CD14-positive monocyte (primary cell): ENCODE data around the gene ADGRE3. TPM values are rescaled to one million over a fixed set of nuclear protein-coding genes. Genes with fewer than 3 reads are reported as not detected.

Experiments
- DNase-seq, 3 donors: peaks; one replicate each; pipeline ENCODE4 v3.0.0-alpha.2; 2011 to 2022
- H2AFZ ChIP-seq: 2 replicates; pipeline ENCODE4 v1.6.0; 2012; ENCODE audit warnings: mild to moderate bottlenecking, low read depth, low read length, inconsistent platforms; ENCODE audit not compliant: insufficient read depth, poor library complexity, severe bottlenecking
- H3K27ac ChIP-seq, 2 donors: 1 replicate in 1 of 2; 2 replicates in 1 of 2; pipeline ENCODE4 v1.5.1; 2012 to 2013; ENCODE audit warnings: low read length in 2 of 2, control low read depth in 1 of 2, inconsistent platforms in 1 of 2, low read depth in 1 of 2, mild to moderate bottlenecking in 1 of 2
- H3K27me3 ChIP-seq, 2 donors: one replicate each; pipeline versions ENCODE4 v1.6.0 to v1.6.1; 2011 to 2013; ENCODE audit warnings: low read length in 2 of 2; ENCODE audit not compliant: control insufficient read depth in 2 of 2, insufficient read depth in 2 of 2
- H3K36me3 ChIP-seq, 2 donors: replicated peaks in 1 of 2; 1 replicate in 1 of 2; 2 replicates in 1 of 2; pipeline versions ENCODE4 v1.5.1 to v1.6.1; 2012 to 2013; ENCODE audit warnings: low read length in 2 of 2, control low read depth in 1 of 2, inconsistent platforms in 1 of 2, mild to moderate bottlenecking in 1 of 2; ENCODE audit not compliant: insufficient read depth in 2 of 2, control insufficient read depth in 1 of 2
- H3K4me1 ChIP-seq, 2 donors: 1 replicate in 1 of 2; 2 replicates in 1 of 2; pipeline versions ENCODE4 v1.5.1 to v1.6.1; 2012 to 2013; ENCODE audit warnings: low read length in 2 of 2, control low read depth in 1 of 2, inconsistent platforms in 1 of 2, mild to moderate bottlenecking in 1 of 2, moderate library complexity in 1 of 2; ENCODE audit not compliant: insufficient read depth in 2 of 2, control insufficient read depth in 1 of 2
- H3K4me2 ChIP-seq: replicated peaks from 2 replicates; pipeline ENCODE3; 2012; ENCODE audit warnings: low read length, moderate library complexity, mild to moderate bottlenecking; ENCODE audit not compliant: poor library complexity, severe bottlenecking; ENCODE audit errors: extremely low read depth
- H3K4me3 ChIP-seq, 3 experiments: fragments of 200-600 bp in 1 of 3; sonication (generic) in 1 of 3; replicated peaks in 1 of 3; 1 replicate in 2 of 3; 2 replicates in 1 of 3; pipeline ENCODE4 v1.5.1; 2011 to 2013; ENCODE audit warnings: low read length in 3 of 3, mild to moderate bottlenecking in 3 of 3, control low read depth in 2 of 3, low read depth in 2 of 3, inconsistent platforms in 1 of 3, moderate library complexity in 1 of 3
- H3K79me2 ChIP-seq: 2 replicates; pipeline ENCODE4 v1.6.0; 2012; ENCODE audit warnings: mild to moderate bottlenecking, control low read depth, inconsistent platforms, low read length, moderate library complexity; ENCODE audit not compliant: insufficient read depth
- H3K9ac ChIP-seq: 2 replicates; pipeline ENCODE4 v1.6.0; 2017; ENCODE audit warnings: low read length, mild to moderate bottlenecking; ENCODE audit not compliant: insufficient read depth, poor library complexity, severe bottlenecking
- H3K9me3 ChIP-seq, 2 donors: replicated peaks in 1 of 2; 1 replicate in 1 of 2; 2 replicates in 1 of 2; pipeline versions ENCODE4 v1.5.1 to v1.6.1; 2012 to 2013; ENCODE audit warnings: low read length in 2 of 2, control low read depth in 1 of 2; ENCODE audit not compliant: control insufficient read depth in 1 of 2, insufficient read depth in 1 of 2
- H4K20me1 ChIP-seq: 2 replicates; pipeline ENCODE4 v1.6.0; 2012; ENCODE audit warnings: mild to moderate bottlenecking, low read length, control low read depth, moderate library complexity; ENCODE audit not compliant: insufficient read depth
- H3K27ac Mint-ChIP-seq, 7 donors: one replicate each; pipeline ENCODE4 v1.8.0; 2020; ENCODE audit warnings: mild to moderate bottlenecking in 7 of 7, mixed read lengths in 7 of 7, moderate library complexity in 6 of 7, inconsistent platforms in 2 of 7
- H3K27me3 Mint-ChIP-seq, 3 donors: one replicate each; pipeline ENCODE4 v1.8.0; 2021 to 2022; ENCODE audit warnings: low read depth in 3 of 3, mild to moderate bottlenecking in 3 of 3, mixed read lengths in 3 of 3, moderate library complexity in 3 of 3, inconsistent platforms in 1 of 3
- H3K36me3 Mint-ChIP-seq, 2 donors: one replicate each; pipeline ENCODE4 v1.8.0; 2020; ENCODE audit warnings: mixed read lengths in 2 of 2, inconsistent platforms in 1 of 2, mild to moderate bottlenecking in 1 of 2
- H3K4me1 Mint-ChIP-seq: one replicate; pipeline ENCODE4 v1.8.0; 2020; ENCODE audit warnings: mild to moderate bottlenecking, mixed read lengths
- H3K4me3 Mint-ChIP-seq, 2 donors: one replicate each; pipeline ENCODE4 v1.8.0; 2020; ENCODE audit warnings: mild to moderate bottlenecking in 2 of 2, mixed read lengths in 2 of 2, moderate library complexity in 1 of 2
- H3K9me3 Mint-ChIP-seq, 7 donors: one replicate each; pipeline ENCODE4 v1.8.0; 2020 to 2022; ENCODE audit warnings: mixed read lengths in 7 of 7, mild to moderate bottlenecking in 6 of 7, moderate library complexity in 6 of 7, inconsistent platforms in 2 of 7
- CTCF ChIP-seq: fragments of 200-600 bp; IDR thresholded peaks from one replicate; pipeline ENCODE4 v1.8.0; 2022; ENCODE audit warnings: antibody characterized with exemption, mild to moderate bottlenecking
- WGBS: methylation state at CpG from one replicate; pipeline ENCODE4 v1.1.5; 2013; ENCODE audit warnings: missing lambda C conversion rate; ENCODE audit not compliant: insufficient coverage; 5-methylcytosine and 5-hydroxymethylcytosine counted together
- intact Hi-C, 2 donors: fragments of 100-400 bp; cut with micrococcal nuclease; formaldehyde crosslinking; loops; one replicate each; pipeline versions ENCODE4 v1.15.0 to v1.15.1; 2023
- polyA plus RNA-seq, 3 donors: library from polyadenylated mRNA; depleted of rRNA in 1 of 3; unstranded in 2 of 3; stranded (reverse) in 1 of 3; fragments of 300-500 nt in 2 of 3; fragments of >200 nt in 1 of 3; fragmentation: Illumina TruSeq in 2 of 3; gene quantifications; 1 replicate in 2 of 3; 2 replicates in 1 of 3; pipeline ENCODE4 v1.2.3, GENCODE V29; 2012 to 2021

Gene ADGRE3
- polyA plus RNA-seq, 3 donors: 27.3 to 92.0 (median 28.3) TPM

- H3K27me3 ChIP-seq: no peaks in the 10 kb centered on the region
- H3K4me1 Mint-ChIP-seq: no peaks in the 10 kb centered on the region
- H3K4me1 ChIP-seq: no peaks in the 10 kb centered on the region
- peaks cover 58 to 73% of the 10 kb centered on the region in 2 donors for H3K9me3 ChIP-seq
- H3K27ac ChIP-seq: no peak overlapping the region
- no peak overlapping the region for H3K4me3 ChIP-seq
- H4K20me1 ChIP-seq: no peaks in the 10 kb centered on the region
- no peak overlapping the region for H3K4me2 ChIP-seq
- H3K9ac ChIP-seq: no peak overlapping the region
- peaks cover 65 to 80% (median 75%) of the 10 kb centered on the region in 7 donors for H3K9me3 Mint-ChIP-seq
- WGBS: 100% methylated on average over 1 of the region's 4 CpGs
- no peak overlapping the region for H2AFZ ChIP-seq
- peaks cover 74 to 100% of the 10 kb centered on the region in 2 donors for H3K36me3 ChIP-seq
- H3K27me3 Mint-ChIP-seq: peaks cover 0 to 2% (median 0%) of the 10 kb centered on the region in 3 donors
- no peaks in the 10 kb centered on the region for H3K79me2 ChIP-seq
- no peak overlapping the region for H3K4me3 Mint-ChIP-seq
- no peak for TF ChIP-seq CTCF
- DNase-seq: no peak
- peaks cover 88 to 96% of the 10 kb centered on the region in 2 donors for H3K36me3 Mint-ChIP-seq
- intact Hi-C loops: no loop called here
- no peak overlapping the region for H3K27ac Mint-ChIP-seq
Observed at GRCh38 chr19:14715841-14716240, 41.2 kb upstream of the ADGRE3 start.

GRCh38 chr19:14704450-14704849, 29.8 kb upstream of the ADGRE3 start:
- Histone ChIP-seq H3K36me3 (peaks cover 91 to 100% of the 10 kb centered on the region in 2 donors), H3K27ac (peak overlapping the region in 1 of 2 donors; percentile 18), H3K9me3 (peaks cover 8 to 17% of the 10 kb centered on the region in 2 donors), H3K4me2 (no peak overlapping the region), H4K20me1 (peaks cover 8% of the 10 kb centered on the region), H3K4me1 (no peaks in the 10 kb centered on the region), H3K9ac (no peak overlapping the region), H3K27me3 (no peaks in the 10 kb centered on the region), H3K4me3 (no peak overlapping the region), H2AFZ (no peak overlapping the region), H3K79me2 (no peaks in the 10 kb centered on the region)
- no peak for TF ChIP-seq CTCF
- no peak overlapping the region for H3K27ac Mint-ChIP-seq
- intact Hi-C loops: no loop called here
- H3K27me3 Mint-ChIP-seq: peaks cover 0 to 2% (median 0%) of the 10 kb centered on the region in 3 donors
- WGBS: 100% methylated on average over 5 of the region's 6 CpGs
- H3K9me3 Mint-ChIP-seq: peaks cover 1 to 39% (median 32%) of the 10 kb centered on the region in 7 donors
- no peaks in the 10 kb centered on the region for H3K4me1 Mint-ChIP-seq
- no peak overlapping the region for H3K4me3 Mint-ChIP-seq
- DNase-seq: no peak
- H3K36me3 Mint-ChIP-seq: peaks cover 89 to 96% of the 10 kb centered on the region in 2 donors
